Liver (tissue), 9 donors: Measurements from ENCODE around the gene MED20. TPM values are rescaled to one million over a fixed set of nuclear protein-coding genes. Genes with fewer than 3 reads are reported as not detected.

Experiments used
- DNase-seq: peaks from one replicate; pipeline ENCODE4 v3.0.0-alpha.2; 2017; ENCODE audit warnings: low spot score
- H3K27ac ChIP-seq, 2 donors: one replicate each; pipeline ENCODE4 v1.7.0; 2013; ENCODE audit warnings: inconsistent platforms in 2 of 2, low read length in 2 of 2, control low read depth in 1 of 2, low read depth in 1 of 2, mild to moderate bottlenecking in 1 of 2
- H3K27me3 ChIP-seq, 4 donors: one replicate each; pipeline versions ENCODE4 v1.6.1 to v1.7.0; 2013; ENCODE audit warnings: low read length in 3 of 4, inconsistent platforms in 1 of 4, mild to moderate bottlenecking in 1 of 4, moderate library complexity in 1 of 4; ENCODE audit not compliant: control insufficient read depth in 4 of 4, insufficient read depth in 4 of 4
- H3K36me3 ChIP-seq, 4 donors: one replicate each; pipeline versions ENCODE4 v1.6.1 to v1.7.0; 2013; ENCODE audit warnings: low read length in 3 of 4, mild to moderate bottlenecking in 3 of 4, low read depth in 1 of 4, moderate library complexity in 1 of 4; ENCODE audit not compliant: control insufficient read depth in 4 of 4, insufficient read depth in 3 of 4
- H3K4me1 ChIP-seq, 4 donors: one replicate each; pipeline versions ENCODE4 v1.6.1 to v1.7.0; 2013; ENCODE audit warnings: low read length in 3 of 4, mild to moderate bottlenecking in 3 of 4, moderate library complexity in 1 of 4; ENCODE audit not compliant: control insufficient read depth in 4 of 4, insufficient read depth in 4 of 4
- H3K4me3 ChIP-seq, 3 donors: one replicate each; pipeline versions ENCODE4 v1.6.1 to v1.7.0; 2013; ENCODE audit warnings: low read length in 3 of 3, control low read depth in 1 of 3, low read depth in 1 of 3, mild to moderate bottlenecking in 1 of 3
- H3K9ac ChIP-seq, 2 donors: one replicate each; pipeline ENCODE4 v1.7.0; 2013; ENCODE audit warnings: low read length in 2 of 2, mild to moderate bottlenecking in 2 of 2, moderate library complexity in 2 of 2, control low read depth in 1 of 2, low read depth in 1 of 2
- H3K9me3 ChIP-seq, 4 donors: one replicate each; pipeline versions ENCODE4 v1.6.1 to v1.7.0; 2013; ENCODE audit warnings: low read length in 3 of 4; ENCODE audit not compliant: control insufficient read depth in 4 of 4
- EGR1 ChIP-seq, 2 donors: IDR thresholded peaks; 2 replicates each; pipeline ENCODE4 v1.6.1; 2016 to 2018; ENCODE audit warnings: antibody characterized with exemption in 2 of 2, low read depth in 2 of 2
- FOXA1 ChIP-seq: IDR thresholded peaks from 2 replicates; pipeline ENCODE4 v1.6.1; 2016; ENCODE audit warnings: antibody characterized with exemption
- FOXA2 ChIP-seq: IDR thresholded peaks from 2 replicates; pipeline ENCODE4 v1.6.1; 2016; ENCODE audit warnings: antibody characterized with exemption
- GABPA ChIP-seq, 2 donors: IDR thresholded peaks in 1 of 2; conservative IDR thresholded peaks in 1 of 2; 2 replicates each; pipeline ENCODE4 v1.6.1; 2016; ENCODE audit warnings: antibody characterized with exemption in 2 of 2, mild to moderate bottlenecking in 1 of 2, moderate library complexity in 1 of 2
- HNF4A ChIP-seq, 2 donors: conservative IDR thresholded peaks; 2 replicates each; pipeline ENCODE4 v1.6.1; 2016; ENCODE audit warnings: antibody characterized with exemption in 2 of 2, mild to moderate bottlenecking in 2 of 2
- HNF4G ChIP-seq: IDR thresholded peaks from 2 replicates; pipeline ENCODE4 v1.6.1; 2016; ENCODE audit warnings: antibody characterized with exemption
- JUND ChIP-seq, 2 donors: IDR thresholded peaks; 2 replicates each; pipeline ENCODE4 v1.6.1; 2016; ENCODE audit warnings: antibody characterized with exemption in 2 of 2
- MAX ChIP-seq: IDR thresholded peaks from 2 replicates; pipeline ENCODE4 v1.6.1; 2016; ENCODE audit warnings: antibody characterized with exemption
- NR2F2 ChIP-seq: IDR thresholded peaks from 2 replicates; pipeline ENCODE4 v1.6.1; 2016; ENCODE audit warnings: antibody characterized with exemption
- RAD21 ChIP-seq, 2 donors: IDR thresholded peaks; 2 replicates each; pipeline ENCODE4 v1.6.1; 2016; ENCODE audit warnings: antibody characterized with exemption in 2 of 2, mild to moderate bottlenecking in 2 of 2
- RXRA ChIP-seq, 2 donors: IDR thresholded peaks; 2 replicates each; pipeline ENCODE4 v1.6.1; 2017 to 2018; ENCODE audit warnings: antibody characterized with exemption in 2 of 2, mild to moderate bottlenecking in 1 of 2
- SP1 ChIP-seq: IDR thresholded peaks from 2 replicates; pipeline ENCODE4 v1.6.1; 2018; ENCODE audit warnings: antibody characterized with exemption, mild to moderate bottlenecking
- TAF1 ChIP-seq: conservative IDR thresholded peaks from 2 replicates; pipeline ENCODE4 v1.6.1; 2016; ENCODE audit warnings: antibody characterized with exemption, mild to moderate bottlenecking
- ZBTB33 ChIP-seq: IDR thresholded peaks from 2 replicates; pipeline ENCODE4 v1.6.1; 2016; ENCODE audit warnings: antibody characterized with exemption
- WGBS: extraction: QIAGEN DNeasy Blood & Tissue Kit; methylation state at CpG from one replicate; pipeline ENCODE4 v1.1.7; 2013; 5-methylcytosine and 5-hydroxymethylcytosine counted together
- polyA plus RNA-seq, 2 donors: library from polyadenylated mRNA; stranded (reverse) in 1 of 2; unstranded in 1 of 2; fragments of 200-250 nt in 1 of 2; fragments of >200 nt in 1 of 2; fragmentation: Nextera tagmentation in 1 of 2; extraction: Ambion mirVana in 1 of 2; gene quantifications; one replicate each; pipeline versions ENCODE4 v1.2.1 to v1.2.3, GENCODE V29; 2013 to 2015
- total RNA-seq, 2 donors: library from RNA; depleted of rRNA; stranded (reverse); fragments of >200 nt; gene quantifications; one replicate each; pipeline ENCODE4 v1.2.3, GENCODE V29; 2014
- TF ChIP-seq, protein P1 (sequence below): IDR thresholded peaks from 2 replicates; pipeline ENCODE4 v1.6.1; 2016; ENCODE audit warnings: antibody characterized with exemption
- TF ChIP-seq, protein P2 (sequence below): fragments of 150-350 bp; IDR thresholded peaks from 2 replicates; pipeline ENCODE4 v1.5.1; 2017; ENCODE audit warnings: improper control_type of control experiment, low read depth, low read length; ENCODE audit not compliant: missing input control
- TF ChIP-seq, protein P3 (sequence below): IDR thresholded peaks from 2 replicates; pipeline ENCODE4 v1.6.1; 2016; ENCODE audit warnings: antibody characterized with exemption, mild to moderate bottlenecking
- donor health status: healthy.
- donor health status: healthy.
- donor health status: healthy.
- donor health status: healthy.
- donor health status: healthy.

MED20 gene
- total and polyA plus RNA-seq, 4 donors: 3.5 to 11.9 (median 8.6) TPM

DNA sequence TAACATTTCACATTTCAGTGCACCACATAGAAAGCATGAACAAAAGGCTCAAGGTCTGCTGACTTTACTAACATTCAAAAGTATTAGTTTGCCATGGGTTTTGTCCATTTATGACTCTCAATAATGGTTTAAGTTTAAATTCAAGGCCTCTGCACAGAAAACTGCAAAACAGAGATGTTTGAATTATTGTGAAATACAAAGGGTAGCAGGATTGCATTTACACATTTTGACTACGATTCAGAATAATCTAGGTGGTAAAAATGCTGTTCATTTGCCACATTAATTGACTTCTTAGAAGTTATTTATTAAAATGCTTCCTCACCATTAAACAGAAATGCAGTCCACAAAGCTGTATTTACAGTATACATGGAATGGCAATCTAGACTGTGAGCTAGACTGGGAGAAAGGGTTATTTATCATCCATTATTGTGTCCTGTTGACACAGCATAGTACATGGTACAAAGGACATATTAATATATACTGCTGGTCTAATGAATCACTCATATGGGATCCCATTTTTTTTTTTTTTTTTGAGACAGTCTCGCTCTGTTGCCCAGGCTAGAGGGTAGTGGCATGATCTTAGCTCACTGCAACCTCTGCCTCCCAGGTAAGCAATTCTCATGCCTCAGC lies 43.8 kb downstream of the MED20 start:
- Histone ChIP-seq H3K27ac (no peak overlapping the region), H3K9me3 (no peaks in the 10 kb centered on the region), H3K27me3 (no peaks in the 10 kb centered on the region), H3K4me3 (no peak overlapping the region), H3K4me1 (no peaks in the 10 kb centered on the region), H3K9ac (no peak overlapping the region), H3K36me3 (peaks cover 0 to 1% (median 0%) of the 10 kb centered on the region in 4 donors)
- 93% methylated on average over 2 of the region's 2 CpGs for WGBS
- no peak for TF ChIP-seq FOXA2
- TF ChIP-seq RXRA (IDR thresholded peaks at IDR 0.05): no peak
- TF ChIP-seq TAF1: no peak
- TF ChIP-seq, protein P1, sequence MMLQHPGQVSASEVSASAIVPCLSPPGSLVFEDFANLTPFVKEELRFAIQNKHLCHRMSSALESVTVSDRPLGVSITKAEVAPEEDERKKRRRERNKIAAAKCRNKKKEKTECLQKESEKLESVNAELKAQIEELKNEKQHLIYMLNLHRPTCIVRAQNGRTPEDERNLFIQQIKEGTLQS: no peak
- TF ChIP-seq, protein P2, sequence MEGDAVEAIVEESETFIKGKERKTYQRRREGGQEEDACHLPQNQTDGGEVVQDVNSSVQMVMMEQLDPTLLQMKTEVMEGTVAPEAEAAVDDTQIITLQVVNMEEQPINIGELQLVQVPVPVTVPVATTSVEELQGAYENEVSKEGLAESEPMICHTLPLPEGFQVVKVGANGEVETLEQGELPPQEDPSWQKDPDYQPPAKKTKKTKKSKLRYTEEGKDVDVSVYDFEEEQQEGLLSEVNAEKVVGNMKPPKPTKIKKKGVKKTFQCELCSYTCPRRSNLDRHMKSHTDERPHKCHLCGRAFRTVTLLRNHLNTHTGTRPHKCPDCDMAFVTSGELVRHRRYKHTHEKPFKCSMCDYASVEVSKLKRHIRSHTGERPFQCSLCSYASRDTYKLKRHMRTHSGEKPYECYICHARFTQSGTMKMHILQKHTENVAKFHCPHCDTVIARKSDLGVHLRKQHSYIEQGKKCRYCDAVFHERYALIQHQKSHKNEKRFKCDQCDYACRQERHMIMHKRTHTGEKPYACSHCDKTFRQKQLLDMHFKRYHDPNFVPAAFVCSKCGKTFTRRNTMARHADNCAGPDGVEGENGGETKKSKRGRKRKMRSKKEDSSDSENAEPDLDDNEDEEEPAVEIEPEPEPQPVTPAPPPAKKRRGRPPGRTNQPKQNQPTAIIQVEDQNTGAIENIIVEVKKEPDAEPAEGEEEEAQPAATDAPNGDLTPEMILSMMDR: no peak
- TF ChIP-seq EGR1 (IDR thresholded peaks at IDR 0.05; ENCODE audit: low read depth in 2 of 2): no peak
- no peak for TF ChIP-seq RAD21 (IDR thresholded peaks at IDR 0.05)
- TF ChIP-seq JUND (IDR thresholded peaks at IDR 0.05): no peak
- no peak for TF ChIP-seq NR2F2
- no peak for TF ChIP-seq GABPA (IDR thresholded peaks at IDR 0.05 in 1 of 2, conservative IDR thresholded peaks at IDR 0.05 in 1 of 2)
- TF ChIP-seq FOXA1: no peak
- TF ChIP-seq, protein P3, sequence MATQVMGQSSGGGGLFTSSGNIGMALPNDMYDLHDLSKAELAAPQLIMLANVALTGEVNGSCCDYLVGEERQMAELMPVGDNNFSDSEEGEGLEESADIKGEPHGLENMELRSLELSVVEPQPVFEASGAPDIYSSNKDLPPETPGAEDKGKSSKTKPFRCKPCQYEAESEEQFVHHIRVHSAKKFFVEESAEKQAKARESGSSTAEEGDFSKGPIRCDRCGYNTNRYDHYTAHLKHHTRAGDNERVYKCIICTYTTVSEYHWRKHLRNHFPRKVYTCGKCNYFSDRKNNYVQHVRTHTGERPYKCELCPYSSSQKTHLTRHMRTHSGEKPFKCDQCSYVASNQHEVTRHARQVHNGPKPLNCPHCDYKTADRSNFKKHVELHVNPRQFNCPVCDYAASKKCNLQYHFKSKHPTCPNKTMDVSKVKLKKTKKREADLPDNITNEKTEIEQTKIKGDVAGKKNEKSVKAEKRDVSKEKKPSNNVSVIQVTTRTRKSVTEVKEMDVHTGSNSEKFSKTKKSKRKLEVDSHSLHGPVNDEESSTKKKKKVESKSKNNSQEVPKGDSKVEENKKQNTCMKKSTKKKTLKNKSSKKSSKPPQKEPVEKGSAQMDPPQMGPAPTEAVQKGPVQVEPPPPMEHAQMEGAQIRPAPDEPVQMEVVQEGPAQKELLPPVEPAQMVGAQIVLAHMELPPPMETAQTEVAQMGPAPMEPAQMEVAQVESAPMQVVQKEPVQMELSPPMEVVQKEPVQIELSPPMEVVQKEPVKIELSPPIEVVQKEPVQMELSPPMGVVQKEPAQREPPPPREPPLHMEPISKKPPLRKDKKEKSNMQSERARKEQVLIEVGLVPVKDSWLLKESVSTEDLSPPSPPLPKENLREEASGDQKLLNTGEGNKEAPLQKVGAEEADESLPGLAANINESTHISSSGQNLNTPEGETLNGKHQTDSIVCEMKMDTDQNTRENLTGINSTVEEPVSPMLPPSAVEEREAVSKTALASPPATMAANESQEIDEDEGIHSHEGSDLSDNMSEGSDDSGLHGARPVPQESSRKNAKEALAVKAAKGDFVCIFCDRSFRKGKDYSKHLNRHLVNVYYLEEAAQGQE: no peak
- no peak for TF ChIP-seq MAX
- no peak for TF ChIP-seq HNF4G
- no peak for TF ChIP-seq ZBTB33
- TF ChIP-seq SP1: no peak
- no peak for DNase-seq

GRCh38 chr6:41874741-41875140 lies 46.2 kb downstream of the MED20 start:
- no peak for DNase-seq
- H3K9me3 ChIP-seq: no peaks in the 10 kb centered on the region
- H3K36me3 ChIP-seq: peaks cover 0 to 1% (median 0%) of the 10 kb centered on the region in 4 donors
- 80% methylated on average over 1 of the region's 1 CpG for WGBS
- no peak overlapping the region for H3K9ac ChIP-seq
- no peak overlapping the region for H3K4me3 ChIP-seq
- TF ChIP-seq GABPA (IDR thresholded peaks at IDR 0.05 in 1 of 2, conservative IDR thresholded peaks at IDR 0.05 in 1 of 2) (no peak), EGR1 (IDR thresholded peaks at IDR 0.05; ENCODE audit: low read depth in 2 of 2) (no peak), HNF4A (conservative IDR thresholded peaks at IDR 0.05) (no peak), HNF4G (no peak), MAX (no peak), RAD21 (IDR thresholded peaks at IDR 0.05) (no peak), FOXA2 (no peak), ZBTB33 (no peak)
- H3K27ac ChIP-seq: no peak overlapping the region
- no peaks in the 10 kb centered on the region for H3K4me1 ChIP-seq
- no peaks in the 10 kb centered on the region for H3K27me3 ChIP-seq
